Cardiac muscle cell (in vitro differentiated cells and primary cell): Measurements from ENCODE around the gene COMMD2. TPM values are rescaled to one million over a fixed set of nuclear protein-coding genes. Genes with fewer than 3 reads are reported as not detected.
A peak's percentile ranks its signal among the peaks of the same experiment; 100 is the strongest.

ENCODE experiments used
- DNase-seq, 2 donors: peaks; one replicate each; pipeline versions ENCODE4 v3.0.0 to v3.0.0-alpha.2; 2010 to 2017; ENCODE audit warnings: low read depth in 1 of 2, low spot score in 1 of 2
- H3K27ac ChIP-seq: fragments of 200-600 bp; sonication (generic); 2 replicates; pipeline ENCODE4 v1.5.1; 2016
- H3K27me3 ChIP-seq: fragments of 200-600 bp; sonication (generic); 2 replicates; pipeline ENCODE4 v1.6.0; 2016; ENCODE audit warnings: control low read depth
- H3K36me3 ChIP-seq: fragments of 200-600 bp; sonication (generic); 2 replicates; pipeline ENCODE4 v1.5.1; 2016; ENCODE audit warnings: control low read depth
- H3K4me1 ChIP-seq: fragments of 200-600 bp; sonication (generic); 2 replicates; pipeline ENCODE4 v1.8.1; 2017; ENCODE audit warnings: low read depth, mild to moderate bottlenecking, mixed run types
- H3K4me3 ChIP-seq: fragments of 200-600 bp; sonication (generic); 2 replicates; pipeline ENCODE4 v1.5.1; 2016; ENCODE audit warnings: mild to moderate bottlenecking
- H3K9me3 ChIP-seq: fragments of 200-600 bp; sonication (generic); 2 replicates; pipeline ENCODE4 v1.5.1; 2017; ENCODE audit warnings: low read depth, mild to moderate bottlenecking, control low read depth
- CTCF ChIP-seq: IDR thresholded peaks from 2 replicates; pipeline ENCODE4 v1.5.1; 2012; ENCODE audit warnings: low read depth, mild to moderate bottlenecking, low read length
- polyA plus RNA-seq: library from polyadenylated mRNA; unstranded; fragments of >200 nt; fragmentation: Nextera tagmentation; extraction: Ambion mirVana; gene quantifications from 2 replicates; pipeline ENCODE4 v1.2.1, GENCODE V29; 2016
- total RNA-seq: library from RNA; depleted of rRNA; stranded (reverse); fragments of >200 nt; gene quantifications from 2 replicates; pipeline ENCODE4 v1.2.3, GENCODE V29; 2016

The COMMD2 gene
- total and polyA plus RNA-seq, 2 experiments from 2014 or later, result 30.9 to 42.8 TPM

GRCh38 chr3:149771652-149772271 lies 19.5 kb upstream of the COMMD2 start:
- Histone ChIP-seq H3K9me3 (no peaks in the 10 kb centered on the region), H3K27ac (no peak overlapping the region), H3K27me3 (no peaks in the 10 kb centered on the region), H3K4me3 (no peak overlapping the region), H3K4me1 (no peaks in the 10 kb centered on the region), H3K36me3 (no peaks in the 10 kb centered on the region)
- peak; percentile 84 for TF ChIP-seq CTCF
- DNase-seq, result peak; percentile 56 to 72

- no peak for DNase-seq
- no peak overlapping the region for H3K4me3 ChIP-seq
- TF ChIP-seq CTCF, result no peak
- no peaks in the 10 kb centered on the region for H3K4me1 ChIP-seq
- H3K27me3 ChIP-seq, result no peaks in the 10 kb centered on the region
- H3K27ac ChIP-seq, result no peak overlapping the region
- H3K9me3 ChIP-seq, result no peaks in the 10 kb centered on the region
- H3K36me3 ChIP-seq, result no peaks in the 10 kb centered on the region
Observed at GRCh38 chr3:149770246-149770645, 18.0 kb upstream of the COMMD2 start.

GRCh38 chr3:149768704-149769103 lies 16.4 kb upstream of the COMMD2 start:
- Histone ChIP-seq H3K9me3 (no peaks in the 10 kb centered on the region), H3K36me3 (no peaks in the 10 kb centered on the region), H3K4me3 (no peak overlapping the region), H3K27me3 (peaks cover 6% of the 10 kb centered on the region), H3K4me1 (no peaks in the 10 kb centered on the region), H3K27ac (no peak overlapping the region)
- DNase-seq, result no peak
- TF ChIP-seq CTCF, result no peak

GRCh38 chr3:149767720-149768119 lies 15.4 kb upstream of the COMMD2 start:
- H3K4me3 ChIP-seq, result no peak overlapping the region
- no peaks in the 10 kb centered on the region for H3K36me3 ChIP-seq
- no peaks in the 10 kb centered on the region for H3K4me1 ChIP-seq
- peaks cover 16% of the 10 kb centered on the region for H3K27me3 ChIP-seq
- DNase-seq, result no peak
- no peak overlapping the region for H3K27ac ChIP-seq
- H3K9me3 ChIP-seq, result no peaks in the 10 kb centered on the region
- TF ChIP-seq CTCF, result no peak

GRCh38 chr3:149765762-149766334 lies 13.6 kb upstream of the COMMD2 start:
- no peaks in the 10 kb centered on the region for H3K4me1 ChIP-seq
- no peak overlapping the region for H3K27ac ChIP-seq
- peak in 1 of 2 donors; percentile 61 for DNase-seq
- peak; percentile 60 for TF ChIP-seq CTCF
- no peaks in the 10 kb centered on the region for H3K9me3 ChIP-seq
- H3K36me3 ChIP-seq, result no peaks in the 10 kb centered on the region
- no peak overlapping the region for H3K4me3 ChIP-seq
- H3K27me3 ChIP-seq, result peaks cover 33% of the 10 kb centered on the region
